ENCODE measurements around the gene DHX15. TPM values are rescaled to one million over a fixed set of nuclear protein-coding genes. Genes with fewer than 3 reads are reported as not detected.

Gene DHX15
- total RNA-seq, 1 experiment from 2014 or later = 240 TPM

- no peak for TF ChIP-seq CTCF (IDR thresholded peaks at IDR 0.05)
Measured at GRCh38 chr4:24559889-24560288, 24.5 kb downstream of the DHX15 start (continued).

- Mint-ChIP-seq H3K4me3 (no peak overlapping the region), H3K36me3 (peaks cover 49% of the 10 kb centered on the region), H3K27ac (peak overlapping the region; percentile 83), H3K4me1 (peaks cover 50% of the 10 kb centered on the region), H3K27me3 (ENCODE audit: low read depth) (no peaks in the 10 kb centered on the region), H3K9me3 (peaks cover 8% of the 10 kb centered on the region)
- ATAC-seq = peak; percentile 60
- DNase-seq (ENCODE audit: low spot score) = no peak
- TF ChIP-seq AFF4 (CRISPR knock-in tag; IDR thresholded peaks at IDR 0.05; ENCODE audit: borderline replicate concordance) (no peak), NFE2L1 (CRISPR knock-in tag; IDR thresholded peaks at IDR 0.05) (no peak), ZNF263 (CRISPR knock-in tag; IDR thresholded peaks at IDR 0.05; ENCODE audit: low read depth) (no peak), ZNF138 (CRISPR knock-in tag; conservative IDR thresholded peaks at IDR 0.05) (no peak), CBFB (CRISPR knock-in tag; IDR thresholded peaks at IDR 0.05; ENCODE audit: low read depth) (no peak), GRHL2 (CRISPR knock-in tag; IDR thresholded peaks at IDR 0.05; ENCODE audit: insufficient replicate concordance, severe bottlenecking) (no peak), NR2C2 (CRISPR knock-in tag; IDR thresholded peaks at IDR 0.05) (no peak), SP1 (CRISPR knock-in tag; conservative IDR thresholded peaks at IDR 0.05) (no peak)
- ChIA-PET POLR2A (interaction anchor here (1.3 kb wide), 1 partner anchor 25 kb away, joined by 3 read pairs; the partner anchor contains the start of gene DHX15), CTCF (no interaction called here)
Measured at GRCh38 chr4:24559032-24559821, 25.1 kb downstream of the DHX15 start.

GRCh38 chr4:24557026-24558025, 27.0 kb downstream of the DHX15 start:
- Mint-ChIP-seq H3K36me3 (peaks cover 41% of the 10 kb centered on the region), H3K4me1 (peaks cover 61% of the 10 kb centered on the region), H3K9me3 (peaks cover 4% of the 10 kb centered on the region), H3K27me3 (ENCODE audit: low read depth) (no peaks in the 10 kb centered on the region), H3K4me3 (no peak overlapping the region), H3K27ac (peak overlapping the region; percentile 77)
- CTCF ChIA-PET = interaction anchor here (0.5 to 1.1 kb wide), 4 partner anchors 67 to 431 kb away, joined by 3 read pairs; no protein-coding TSS in a partner anchor
- DNase-seq (ENCODE audit: low spot score) (no peak), ATAC-seq (no peak)
- POLR2A ChIA-PET = no interaction called here
- no peak for TF ChIP-seq ERG (CRISPR knock-in tag; IDR thresholded peaks at IDR 0.05)
- TF ChIP-seq NFATC4 (CRISPR knock-in tag; IDR thresholded peaks at IDR 0.05) = no peak
- TF ChIP-seq HMGA2 (CRISPR knock-in tag; IDR thresholded peaks at IDR 0.05) = no peak
- TF ChIP-seq ATF2 (CRISPR knock-in tag; IDR thresholded peaks at IDR 0.05; ENCODE audit: borderline replicate concordance, low read depth) = no peak
- no peak for TF ChIP-seq MAX (CRISPR knock-in tag; IDR thresholded peaks at IDR 0.05)
- TF ChIP-seq ZNF281 (CRISPR knock-in tag; IDR thresholded peaks at IDR 0.05) = no peak
- no peak for TF ChIP-seq ZNF671 (CRISPR knock-in tag; IDR thresholded peaks at IDR 0.05)
